NCI-H526 (cell line): Measurements from ENCODE around the gene NLRC5.

Experiments
- DNase-seq, 2 experiments: peaks; one replicate each; lab custom pipeline; 2025; lab: John Stamatoyannopoulos, UW

The NLRC5 gene, protein sequence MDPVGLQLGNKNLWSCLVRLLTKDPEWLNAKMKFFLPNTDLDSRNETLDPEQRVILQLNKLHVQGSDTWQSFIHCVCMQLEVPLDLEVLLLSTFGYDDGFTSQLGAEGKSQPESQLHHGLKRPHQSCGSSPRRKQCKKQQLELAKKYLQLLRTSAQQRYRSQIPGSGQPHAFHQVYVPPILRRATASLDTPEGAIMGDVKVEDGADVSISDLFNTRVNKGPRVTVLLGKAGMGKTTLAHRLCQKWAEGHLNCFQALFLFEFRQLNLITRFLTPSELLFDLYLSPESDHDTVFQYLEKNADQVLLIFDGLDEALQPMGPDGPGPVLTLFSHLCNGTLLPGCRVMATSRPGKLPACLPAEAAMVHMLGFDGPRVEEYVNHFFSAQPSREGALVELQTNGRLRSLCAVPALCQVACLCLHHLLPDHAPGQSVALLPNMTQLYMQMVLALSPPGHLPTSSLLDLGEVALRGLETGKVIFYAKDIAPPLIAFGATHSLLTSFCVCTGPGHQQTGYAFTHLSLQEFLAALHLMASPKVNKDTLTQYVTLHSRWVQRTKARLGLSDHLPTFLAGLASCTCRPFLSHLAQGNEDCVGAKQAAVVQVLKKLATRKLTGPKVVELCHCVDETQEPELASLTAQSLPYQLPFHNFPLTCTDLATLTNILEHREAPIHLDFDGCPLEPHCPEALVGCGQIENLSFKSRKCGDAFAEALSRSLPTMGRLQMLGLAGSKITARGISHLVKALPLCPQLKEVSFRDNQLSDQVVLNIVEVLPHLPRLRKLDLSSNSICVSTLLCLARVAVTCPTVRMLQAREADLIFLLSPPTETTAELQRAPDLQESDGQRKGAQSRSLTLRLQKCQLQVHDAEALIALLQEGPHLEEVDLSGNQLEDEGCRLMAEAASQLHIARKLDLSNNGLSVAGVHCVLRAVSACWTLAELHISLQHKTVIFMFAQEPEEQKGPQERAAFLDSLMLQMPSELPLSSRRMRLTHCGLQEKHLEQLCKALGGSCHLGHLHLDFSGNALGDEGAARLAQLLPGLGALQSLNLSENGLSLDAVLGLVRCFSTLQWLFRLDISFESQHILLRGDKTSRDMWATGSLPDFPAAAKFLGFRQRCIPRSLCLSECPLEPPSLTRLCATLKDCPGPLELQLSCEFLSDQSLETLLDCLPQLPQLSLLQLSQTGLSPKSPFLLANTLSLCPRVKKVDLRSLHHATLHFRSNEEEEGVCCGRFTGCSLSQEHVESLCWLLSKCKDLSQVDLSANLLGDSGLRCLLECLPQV (N-terminal part only)

DNA sequence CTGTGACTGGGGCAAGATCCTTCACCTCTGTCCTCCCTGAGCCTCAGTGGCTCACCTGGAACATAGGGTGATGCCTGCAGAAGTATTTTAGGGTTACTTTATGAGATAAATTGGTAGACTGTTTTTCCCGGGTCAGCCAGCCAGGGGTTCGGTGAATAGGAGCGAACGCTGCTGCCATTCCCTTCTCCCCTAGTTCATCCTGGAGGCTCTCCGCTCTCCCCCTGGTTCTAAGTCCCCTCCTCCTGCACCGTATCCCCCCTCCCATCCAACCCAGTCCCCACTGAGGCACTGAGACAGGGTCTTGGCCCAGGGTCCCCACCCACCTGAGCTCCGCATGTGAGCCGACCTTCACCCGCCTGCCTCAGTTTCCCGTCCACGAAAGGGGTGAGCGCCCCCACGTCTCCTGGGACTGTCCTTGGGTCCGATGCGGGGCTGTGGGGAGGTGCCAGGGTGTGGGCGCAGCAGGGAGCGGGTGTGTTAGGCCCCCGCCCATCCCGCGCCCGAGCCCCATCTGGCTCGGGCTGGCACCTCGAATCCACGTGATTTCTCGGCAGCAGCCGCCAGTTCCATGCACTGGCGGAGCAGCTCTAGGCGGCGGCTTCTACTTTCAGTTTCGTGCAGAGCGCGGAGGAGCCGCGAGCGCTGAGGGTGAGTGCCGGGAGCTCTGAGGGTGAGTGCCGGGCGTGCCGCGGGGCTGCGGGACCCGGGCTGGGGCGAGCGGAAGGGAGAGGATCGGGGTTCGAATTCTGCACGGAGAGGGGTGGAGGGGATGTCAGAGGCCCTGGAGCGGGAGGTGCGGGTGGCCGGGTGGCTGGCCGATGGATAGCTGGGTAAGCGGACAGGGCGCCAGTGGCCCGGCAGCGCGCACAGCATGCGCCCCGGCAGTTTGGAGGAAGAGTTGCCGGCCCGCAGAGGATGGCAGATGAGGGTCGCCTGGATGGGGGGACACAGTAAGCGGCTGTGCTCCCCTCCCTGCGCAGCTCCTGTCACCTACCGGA lies at the start of gene NLRC5:
TSS of gene NLRC5 (plus strand) at position 610 of the 998 bp plus-strand sequence. CDS start 31,156 bp downstream, outside the sequence.
- DNase-seq: peak; percentile 34 to 79

DNA sequence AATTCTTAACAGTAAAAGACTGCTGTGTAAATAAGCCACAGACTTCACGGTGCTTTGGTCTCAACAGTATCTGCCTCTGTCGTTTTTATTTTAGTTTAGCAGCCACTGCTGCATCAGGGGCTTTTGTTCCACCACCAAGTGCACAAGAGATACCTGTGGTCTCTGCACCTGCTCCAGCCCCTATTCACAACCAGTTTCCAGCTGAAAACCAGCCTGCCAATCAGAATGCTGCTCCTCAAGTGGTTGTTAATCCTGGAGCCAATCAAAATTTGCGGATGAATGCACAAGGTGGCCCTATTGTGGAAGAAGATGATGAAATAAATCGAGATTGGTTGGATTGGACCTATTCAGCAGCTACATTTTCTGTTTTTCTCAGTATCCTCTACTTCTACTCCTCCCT lies 49.6 kb upstream of the NLRC5 start:
- no peak for DNase-seq

DNA sequence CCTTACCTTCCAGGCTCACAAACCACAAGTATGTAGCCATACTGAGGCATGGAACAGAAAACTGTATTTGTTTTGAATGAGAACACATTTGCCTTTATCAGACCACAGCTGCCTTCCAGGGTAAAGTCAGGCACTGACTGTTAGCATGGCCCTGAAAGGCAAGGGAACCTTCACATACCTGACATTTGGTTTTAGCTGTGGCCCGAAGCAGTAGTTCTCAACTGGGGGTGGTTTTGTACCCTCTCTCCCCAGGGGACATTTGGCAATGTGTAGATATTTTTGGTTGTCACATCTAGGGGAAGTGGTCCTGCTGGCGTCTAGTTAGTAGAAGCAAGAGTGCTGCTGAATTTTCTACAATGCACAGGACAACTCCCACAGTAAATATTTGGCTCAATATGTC lies 48.3 kb upstream of the NLRC5 start:
- no peak for DNase-seq

DNA sequence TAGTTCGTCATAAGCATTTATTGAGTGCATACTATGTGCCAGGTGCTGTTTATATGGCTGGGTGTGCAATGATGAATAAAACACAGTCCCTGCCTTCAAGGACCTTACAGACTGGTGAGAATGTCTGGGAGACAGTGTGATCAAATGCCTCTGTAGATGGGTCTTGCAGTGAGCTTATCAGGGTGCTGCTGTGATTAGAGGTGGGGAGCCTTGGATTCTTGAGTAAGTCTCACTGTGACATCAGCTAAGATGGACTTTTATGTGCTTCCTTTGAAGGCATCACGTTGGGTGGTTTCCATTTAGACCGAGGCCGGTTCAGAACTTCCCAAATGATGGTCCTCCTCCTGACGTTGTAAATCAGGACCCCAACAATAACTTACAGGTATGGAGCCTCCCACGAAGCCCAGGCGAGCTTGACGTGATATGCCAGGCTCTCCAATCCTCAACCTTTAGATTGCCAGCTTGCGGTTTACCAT lies 47.5 kb upstream of the NLRC5 start:
- no peak for DNase-seq

DNA sequence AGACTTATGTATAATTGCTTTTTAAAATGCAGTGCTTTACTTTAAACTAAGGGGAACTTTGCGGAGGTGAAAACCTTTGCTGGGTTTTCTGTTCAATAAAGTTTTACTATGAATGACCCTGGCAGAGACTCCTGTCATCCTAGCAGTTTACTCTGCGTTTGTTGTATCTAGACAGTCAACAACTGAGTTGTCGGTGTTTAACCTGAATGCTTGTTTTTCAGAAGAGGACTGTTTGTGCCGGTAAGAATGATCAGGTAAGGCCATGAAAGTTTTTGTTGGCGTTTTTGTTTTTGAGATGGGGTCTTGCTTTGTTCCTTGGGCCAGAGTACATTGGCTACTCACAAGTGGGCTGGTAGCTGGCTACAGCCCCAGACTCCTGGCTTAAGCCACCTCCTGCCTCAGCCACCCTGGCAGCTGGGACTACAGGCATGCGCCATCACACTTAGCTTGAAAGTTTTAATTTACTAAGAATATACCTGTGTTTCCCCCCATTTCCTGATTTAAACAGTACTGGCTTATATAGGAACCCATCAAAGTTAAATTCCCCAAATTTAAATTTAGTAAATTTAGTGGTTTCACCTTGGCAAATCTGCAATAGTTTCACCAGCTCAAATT lies 45.5 kb upstream of the NLRC5 start:
- no peak for DNase-seq

DNA sequence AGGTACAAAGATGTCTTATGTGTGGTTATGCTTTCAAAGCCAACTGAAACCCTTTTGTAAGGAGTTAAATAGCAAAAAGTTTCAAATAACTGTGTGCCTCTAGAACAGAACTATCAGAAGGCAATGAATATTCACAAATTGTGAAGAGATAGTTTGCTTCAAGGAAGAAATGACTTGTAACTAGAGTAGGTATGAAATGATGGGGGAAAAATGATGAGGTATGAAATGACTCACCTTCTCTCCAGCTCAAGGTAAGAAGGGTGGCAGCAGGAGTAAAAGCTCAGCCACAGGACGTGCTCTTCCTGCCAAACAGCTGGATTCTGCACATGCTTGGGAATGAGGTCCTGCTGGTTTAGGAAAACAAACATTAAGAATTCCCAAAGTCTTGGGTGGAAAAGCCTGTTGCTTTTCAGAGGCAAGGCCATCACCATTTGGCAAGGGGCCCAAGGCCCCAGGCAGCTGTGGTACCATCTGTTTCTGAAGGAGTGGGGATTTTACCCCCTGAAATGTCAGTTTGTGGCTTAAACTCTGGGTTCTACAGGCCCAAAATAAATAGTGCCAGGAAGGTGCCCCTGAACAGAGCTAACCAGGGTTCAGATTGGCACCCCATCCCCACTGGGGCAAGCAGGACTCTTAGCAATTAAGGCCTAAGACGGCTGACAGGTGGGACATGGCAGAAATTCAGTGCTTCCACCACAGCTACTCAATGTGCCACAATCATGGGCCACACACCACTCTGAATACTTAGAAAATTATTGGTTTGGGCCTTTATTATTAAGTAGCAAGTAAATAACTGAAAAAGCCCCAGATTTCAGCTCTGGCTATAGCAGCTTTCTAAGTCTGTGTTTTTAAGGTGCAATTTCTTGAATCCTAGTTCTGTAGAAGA lies 44.2 kb upstream of the NLRC5 start:
- no peak for DNase-seq

DNA sequence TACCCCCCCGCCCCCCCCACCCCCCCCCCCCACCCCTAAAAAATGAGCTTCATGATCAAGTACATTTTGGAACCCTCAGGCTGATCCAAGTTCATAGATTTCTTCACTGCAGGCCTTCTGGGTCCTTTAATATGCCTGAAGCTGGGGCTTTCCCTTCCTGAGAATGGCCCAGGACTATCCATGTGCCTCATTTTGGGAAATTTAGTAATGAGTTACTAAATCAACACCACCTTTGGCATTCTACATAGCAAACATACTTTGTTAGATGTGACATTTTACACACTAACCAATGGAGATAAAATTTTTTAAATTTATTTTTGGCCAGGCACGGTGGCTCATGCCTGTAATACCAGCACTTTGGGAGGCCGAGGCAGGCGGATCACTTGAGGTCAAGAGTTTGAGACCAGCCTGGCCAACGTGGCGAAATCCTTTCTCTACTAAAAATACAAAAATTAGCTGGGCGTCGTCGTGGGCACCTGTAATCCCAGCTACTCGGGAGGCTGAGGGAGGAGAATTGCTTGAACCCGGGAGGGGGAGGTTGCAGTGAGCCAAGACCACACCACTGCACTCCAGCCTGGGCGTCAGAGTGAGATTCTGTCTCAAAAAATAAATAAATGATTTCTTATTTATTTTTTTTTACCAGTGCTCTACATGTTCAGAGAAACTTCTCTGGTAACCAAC lies 43.4 kb upstream of the NLRC5 start:
- no peak for DNase-seq

DNA sequence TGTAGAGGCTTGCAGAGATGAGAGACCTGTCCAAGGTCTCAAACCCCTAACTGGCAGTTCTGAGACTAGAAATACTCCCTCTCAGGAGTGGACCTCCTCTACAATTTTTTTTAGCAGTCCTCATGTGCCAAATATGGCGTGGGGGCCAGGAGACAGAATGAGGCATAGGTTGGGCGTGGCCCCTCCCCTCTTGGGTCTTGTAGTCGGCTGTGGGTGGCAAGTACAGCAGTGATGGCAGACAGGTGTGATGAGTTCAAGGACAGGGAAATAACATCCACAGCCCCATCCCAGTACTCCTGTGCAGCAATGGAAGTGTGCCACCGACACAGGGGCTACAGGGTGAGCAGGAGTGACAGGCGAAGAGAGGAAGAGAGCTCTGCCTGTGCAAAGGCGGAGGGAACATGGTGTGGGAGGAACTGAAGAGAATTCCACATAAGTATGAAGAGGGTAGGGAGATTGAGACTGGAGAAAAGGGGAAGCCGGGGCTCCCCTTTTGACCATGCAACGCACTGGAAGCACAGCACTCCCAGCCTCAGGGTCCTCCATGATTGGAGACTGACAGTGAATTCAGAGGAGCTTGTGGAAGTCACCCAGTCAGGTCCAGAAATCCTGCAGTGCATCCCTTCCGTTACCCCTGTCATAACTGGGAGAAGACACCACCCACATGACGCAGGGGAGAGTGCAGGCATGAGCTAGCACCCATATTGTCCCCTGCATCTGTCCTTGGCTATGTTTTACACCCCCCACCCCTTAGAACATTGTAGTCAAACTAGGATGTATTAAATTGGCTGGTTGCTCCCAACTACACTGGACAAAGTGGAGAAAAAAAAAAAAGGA lies 42.4 kb upstream of the NLRC5 start:
- no peak for DNase-seq

DNA sequence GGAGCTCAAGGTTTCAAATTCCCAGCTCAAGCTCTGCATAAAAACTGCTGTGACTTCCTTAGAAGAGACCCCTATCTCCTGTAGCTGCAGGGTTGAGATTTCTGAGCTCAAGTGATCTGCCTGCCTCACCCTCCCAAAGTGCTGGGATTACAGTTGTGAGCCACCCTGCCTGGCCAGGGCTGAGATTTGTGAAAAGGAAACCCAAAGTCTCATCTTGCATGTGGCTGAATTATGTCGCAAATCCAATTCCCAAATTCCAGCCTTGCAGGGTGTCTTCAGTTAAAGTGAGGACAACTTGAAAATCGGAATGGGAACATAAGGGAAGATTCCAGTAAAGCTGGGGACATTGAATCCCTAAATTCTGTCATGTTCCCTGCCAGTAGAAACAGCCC lies 41.8 kb upstream of the NLRC5 start:
- DNase-seq: no peak

DNA sequence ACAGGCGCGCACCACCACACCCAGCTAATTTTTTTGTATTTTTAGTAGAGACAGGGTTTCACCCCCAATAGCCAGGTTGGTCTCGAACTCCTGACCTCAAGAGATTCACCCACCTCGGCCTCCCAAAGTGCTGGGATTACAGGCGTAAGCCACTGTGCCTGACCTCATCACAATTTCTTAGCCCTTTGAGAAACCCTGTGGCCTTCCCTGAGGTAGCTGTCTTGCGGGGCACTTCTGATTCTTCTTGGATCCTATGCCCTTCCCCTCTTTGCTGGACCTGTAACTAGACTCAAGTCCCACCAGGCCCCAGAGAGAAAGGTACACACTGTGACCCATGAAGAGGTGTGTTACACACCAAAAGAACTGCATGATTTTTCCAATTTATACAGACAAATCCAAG lies 41.1 kb upstream of the NLRC5 start:
- no peak for DNase-seq

DNA sequence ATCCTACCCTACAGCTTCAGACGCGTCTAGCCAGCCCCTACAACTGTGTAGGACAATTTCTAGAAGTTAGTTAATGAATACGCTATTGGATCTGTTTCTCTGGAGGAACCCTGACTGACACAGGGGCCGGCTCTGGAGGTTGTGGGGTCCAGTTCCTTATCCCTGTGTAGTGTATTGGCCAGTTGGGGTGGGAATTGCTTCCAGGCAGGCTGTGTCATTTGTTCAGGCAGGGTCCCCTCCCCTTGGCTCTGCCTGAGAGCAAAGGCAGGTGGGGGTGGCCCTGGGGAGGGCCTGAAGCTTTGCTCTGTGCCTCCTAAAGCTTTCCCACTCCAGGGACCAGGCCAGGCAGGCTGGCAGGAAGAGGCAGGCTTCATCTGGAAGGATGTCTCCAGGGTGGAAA lies 39.3 kb upstream of the NLRC5 start:
- DNase-seq: no peak

DNA sequence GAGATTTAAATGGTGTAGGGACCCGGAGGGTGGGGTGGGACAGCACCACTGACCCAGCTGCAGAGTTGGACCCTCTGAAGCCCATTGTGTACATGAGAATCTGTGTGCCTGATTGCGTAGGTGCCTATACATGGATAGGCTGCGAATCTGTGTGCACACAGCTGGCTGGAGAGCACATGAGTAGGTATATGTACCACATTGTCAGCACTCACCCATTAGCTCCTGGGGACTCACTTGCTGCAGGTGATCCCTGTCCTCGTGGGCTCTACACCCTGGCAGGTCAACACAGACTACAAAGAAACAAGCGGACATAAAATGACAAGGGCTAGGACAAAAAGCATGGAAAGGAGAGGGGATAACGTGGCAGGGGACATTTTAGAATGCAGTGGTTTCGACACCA lies 38.9 kb upstream of the NLRC5 start:
- no peak for DNase-seq

DNA sequence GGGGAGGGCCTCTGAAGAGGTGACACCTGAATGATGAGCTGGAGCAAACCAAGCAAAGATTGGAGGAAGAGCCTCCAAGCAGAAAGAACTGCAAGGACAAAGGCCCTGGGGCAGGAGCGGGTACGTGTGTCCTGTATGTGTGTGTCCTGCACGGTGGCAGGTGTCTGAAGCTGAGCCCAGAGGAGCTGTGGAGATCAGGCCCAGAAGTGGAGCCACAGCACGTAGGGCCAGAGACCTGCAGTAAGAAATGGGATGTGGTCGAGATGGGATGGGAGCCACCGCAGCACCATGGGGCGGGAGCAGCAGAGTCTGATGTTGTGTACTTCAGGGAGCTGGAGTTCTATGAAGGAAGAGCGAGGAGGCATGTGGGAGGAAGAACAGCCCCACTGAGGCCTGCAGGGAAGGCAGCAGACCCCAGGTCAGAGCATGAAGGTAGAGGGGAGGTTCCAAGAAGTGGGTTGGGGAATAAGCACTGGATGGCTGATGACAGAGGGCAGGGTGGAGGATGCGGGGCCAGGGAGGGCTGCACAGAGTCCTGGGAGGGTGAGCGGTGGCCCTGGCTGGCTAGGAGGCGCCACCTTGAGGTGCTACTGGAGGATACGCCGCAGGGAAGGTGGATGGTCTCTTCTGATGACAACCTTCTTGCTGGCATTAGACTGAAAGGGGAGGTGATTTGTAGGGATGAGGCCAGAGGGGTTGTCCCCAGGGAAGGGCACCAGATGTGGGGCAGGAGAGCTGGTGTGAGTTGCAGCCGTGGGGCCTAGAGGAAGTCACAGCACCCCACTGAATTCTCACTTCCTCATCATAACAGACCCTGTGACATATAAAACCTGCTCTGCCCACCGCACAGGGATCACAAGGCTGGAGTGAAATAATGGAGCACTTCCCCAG lies 38.2 kb upstream of the NLRC5 start:
- DNase-seq: peak in 1 of 2 experiments; percentile 61

DNA sequence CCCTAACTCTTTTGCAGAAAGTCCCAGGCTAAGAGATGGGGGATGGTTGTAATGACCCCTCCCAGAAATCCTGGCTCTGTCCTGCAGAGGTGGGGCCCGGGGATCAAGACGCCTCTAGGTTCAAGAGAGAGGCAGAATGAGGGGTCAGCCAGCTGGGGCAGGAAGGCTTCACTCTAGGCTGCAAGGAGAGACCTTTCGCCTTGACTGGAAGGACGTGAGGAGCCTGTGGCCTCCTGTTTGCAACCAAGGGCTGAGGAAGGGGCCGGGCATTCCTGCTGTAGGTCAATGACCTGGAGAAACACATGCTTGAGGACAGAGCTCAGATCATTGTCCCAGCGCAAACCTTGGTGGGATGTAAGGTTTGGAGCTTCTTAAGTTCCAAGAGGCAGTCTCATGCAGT lies 36.4 kb upstream of the NLRC5 start:
- DNase-seq: no peak

DNA sequence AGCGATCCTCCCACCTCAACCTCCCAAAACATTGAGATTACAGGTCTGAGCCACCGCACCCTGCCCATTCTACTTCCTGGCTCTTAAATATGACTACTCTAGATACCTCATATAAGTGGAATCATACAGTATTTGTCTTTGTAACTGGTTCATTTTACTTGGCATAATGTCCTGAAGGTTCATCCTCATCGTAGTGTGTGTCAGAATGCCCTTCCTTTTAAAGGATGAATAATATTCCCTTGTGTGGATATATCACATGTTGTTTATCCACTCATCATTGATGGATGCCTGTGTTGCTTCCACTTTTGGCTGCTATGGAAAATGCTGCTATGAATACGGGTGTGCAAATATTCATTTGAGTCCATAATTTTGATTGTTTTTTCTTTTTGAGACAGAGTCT lies 33.3 kb upstream of the NLRC5 start:
- DNase-seq: no peak

DNA sequence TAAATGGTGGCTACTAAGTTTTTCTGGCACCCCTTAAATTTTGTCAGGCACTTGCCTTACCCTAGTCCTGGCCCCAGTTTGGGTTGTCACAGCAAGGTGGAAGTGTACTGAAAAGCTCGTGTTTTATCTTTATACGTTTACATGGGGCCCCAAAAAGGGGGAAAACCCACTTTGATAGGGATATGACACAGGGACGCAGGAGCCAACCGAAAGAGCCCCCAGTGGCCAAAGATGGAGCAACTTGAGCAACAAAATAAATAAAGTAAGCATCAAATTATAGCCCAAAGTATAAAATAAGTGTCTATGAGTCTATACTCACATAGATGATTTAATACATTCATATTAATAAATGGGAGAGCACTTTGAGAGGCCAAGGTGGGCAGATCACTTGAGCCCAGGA lies 32.6 kb upstream of the NLRC5 start:
- DNase-seq: no peak
